Endodermal cell (in vitro differentiated cells): Measurements from ENCODE around the gene BET1L. TPM values are rescaled to one million over a fixed set of nuclear protein-coding genes. Genes with fewer than 3 reads are reported as not detected.
A peak's percentile ranks its signal among the peaks of the same experiment; 100 is the strongest.

Experiments
- DNase-seq: peaks from one replicate; pipeline ENCODE4 v3.0.0-alpha.2; 2017
- H3K27ac ChIP-seq: 2 replicates; pipeline ENCODE4 v1.5.1; 2013; ENCODE audit warnings: mild to moderate bottlenecking, low read depth, low read length, moderate library complexity
- H3K27me3 ChIP-seq: 2 replicates; pipeline ENCODE4 v1.6.1; 2013; ENCODE audit warnings: mild to moderate bottlenecking, low read length, moderate library complexity; ENCODE audit not compliant: insufficient read depth, control insufficient read depth, poor library complexity, severe bottlenecking
- H3K36me3 ChIP-seq: 2 replicates; pipeline ENCODE4 v1.7.0; 2013; ENCODE audit warnings: mild to moderate bottlenecking, low read length, moderate library complexity; ENCODE audit not compliant: control insufficient read depth, insufficient read depth
- H3K4me1 ChIP-seq: one replicate; pipeline ENCODE4 v1.7.0; 2013; ENCODE audit warnings: low read length; ENCODE audit not compliant: control insufficient read depth, insufficient read depth
- H3K4me3 ChIP-seq: 2 replicates; pipeline ENCODE4 v1.5.1; 2013; ENCODE audit warnings: mild to moderate bottlenecking, low read length, moderate library complexity
- H3K9ac ChIP-seq: 2 replicates; pipeline ENCODE4 v1.6.1; 2013; ENCODE audit warnings: mild to moderate bottlenecking, low read length, moderate library complexity; ENCODE audit not compliant: poor library complexity, severe bottlenecking; ENCODE audit errors: extremely low read depth
- H3K9me3 ChIP-seq: 2 replicates; pipeline ENCODE4 v1.6.1; 2013; ENCODE audit warnings: mild to moderate bottlenecking, low read length, moderate library complexity; ENCODE audit not compliant: control insufficient read depth
- H3K27ac Mint-ChIP-seq: 2 replicates; pipeline ENCODE4 v1.8.0; 2020; ENCODE audit warnings: mixed read lengths
- H3K27me3 Mint-ChIP-seq: 2 replicates; pipeline ENCODE4 v1.8.0; 2021; ENCODE audit warnings: mild to moderate bottlenecking, mixed read lengths; ENCODE audit not compliant: insufficient read depth
- H3K36me3 Mint-ChIP-seq: 2 replicates; pipeline ENCODE4 v1.8.0; 2020; ENCODE audit warnings: low read depth, mixed read lengths
- H3K4me1 Mint-ChIP-seq: 2 replicates; pipeline ENCODE4 v1.8.0; 2020; ENCODE audit warnings: mixed read lengths
- H3K4me3 Mint-ChIP-seq: 2 replicates; pipeline ENCODE4 v1.8.0; 2020; ENCODE audit warnings: mild to moderate bottlenecking, moderate library complexity, mixed read lengths
- H3K9me3 Mint-ChIP-seq: 2 replicates; pipeline ENCODE4 v1.8.0; 2020; ENCODE audit warnings: mild to moderate bottlenecking, mixed read lengths
- WGBS, 2 experiments: methylation state at CpG; one replicate each; pipeline versions ENCODE4 v1.1.5 to v1.1.7; 2013; ENCODE audit warnings: missing lambda C conversion rate in 2 of 2, mixed read lengths in 1 of 2; ENCODE audit not compliant: insufficient coverage in 1 of 2, insufficient read length in 1 of 2; 5-methylcytosine and 5-hydroxymethylcytosine counted together
- total RNA-seq, 2 donors: library from RNA; stranded (reverse); fragmentation: NEBNext Ultra II Directional in 1 of 2; extraction: Animal tissue kit (Norgen Biotek cat#: 25700) in 1 of 2; gene quantifications; 2 replicates in 1 of 2; 3 replicates in 1 of 2; pipeline ENCODE4 v1.2.1, GENCODE V29; 2021
- TF ChIP-seq, protein P1 (sequence below): fragments of 200-600 bp; sonication (generic); conservative IDR thresholded peaks from 2 replicates; pipeline ENCODE4 v1.5.0; 2021; ENCODE audit warnings: antibody characterized with exemption, mild to moderate bottlenecking

BET1L gene
- total RNA-seq, 2 donors from 2014 or later, result 47.4 to 63.7 TPM

DNA sequence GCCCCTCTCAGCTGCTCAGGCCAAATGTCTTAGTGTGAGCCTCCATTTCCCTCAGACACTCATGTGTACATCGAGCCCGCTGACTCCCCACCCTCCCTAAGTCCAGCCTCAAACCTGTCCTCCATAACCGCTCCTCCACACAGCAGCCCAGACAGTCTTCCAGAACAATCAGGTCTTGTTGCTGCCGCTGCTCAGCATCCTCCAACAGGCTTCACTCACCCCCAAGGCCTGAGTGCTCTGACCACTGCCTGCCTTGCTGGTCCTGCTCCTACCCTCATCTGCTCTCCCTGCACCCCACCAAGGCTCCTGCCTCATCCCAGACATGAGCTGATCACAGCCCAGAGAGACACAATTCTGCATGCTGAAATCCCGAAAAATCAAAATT, 46.7 kb upstream of the BET1L start:
- H3K9me3 Mint-ChIP-seq, result no peaks in the 10 kb centered on the region
- TF ChIP-seq, protein P1, sequence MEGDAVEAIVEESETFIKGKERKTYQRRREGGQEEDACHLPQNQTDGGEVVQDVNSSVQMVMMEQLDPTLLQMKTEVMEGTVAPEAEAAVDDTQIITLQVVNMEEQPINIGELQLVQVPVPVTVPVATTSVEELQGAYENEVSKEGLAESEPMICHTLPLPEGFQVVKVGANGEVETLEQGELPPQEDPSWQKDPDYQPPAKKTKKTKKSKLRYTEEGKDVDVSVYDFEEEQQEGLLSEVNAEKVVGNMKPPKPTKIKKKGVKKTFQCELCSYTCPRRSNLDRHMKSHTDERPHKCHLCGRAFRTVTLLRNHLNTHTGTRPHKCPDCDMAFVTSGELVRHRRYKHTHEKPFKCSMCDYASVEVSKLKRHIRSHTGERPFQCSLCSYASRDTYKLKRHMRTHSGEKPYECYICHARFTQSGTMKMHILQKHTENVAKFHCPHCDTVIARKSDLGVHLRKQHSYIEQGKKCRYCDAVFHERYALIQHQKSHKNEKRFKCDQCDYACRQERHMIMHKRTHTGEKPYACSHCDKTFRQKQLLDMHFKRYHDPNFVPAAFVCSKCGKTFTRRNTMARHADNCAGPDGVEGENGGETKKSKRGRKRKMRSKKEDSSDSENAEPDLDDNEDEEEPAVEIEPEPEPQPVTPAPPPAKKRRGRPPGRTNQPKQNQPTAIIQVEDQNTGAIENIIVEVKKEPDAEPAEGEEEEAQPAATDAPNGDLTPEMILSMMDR, result no peak
- no peak overlapping the region for H3K27ac Mint-ChIP-seq
- H3K4me1 ChIP-seq, result no peaks in the 10 kb centered on the region
- peaks cover 42% of the 10 kb centered on the region for H3K36me3 ChIP-seq
- no peak overlapping the region for H3K9ac ChIP-seq
- H3K27me3 Mint-ChIP-seq, result peaks cover 2% of the 10 kb centered on the region
- no peak overlapping the region for H3K4me3 ChIP-seq
- H3K4me1 Mint-ChIP-seq, result no peaks in the 10 kb centered on the region
- H3K27ac ChIP-seq, result no peak overlapping the region
- H3K4me3 Mint-ChIP-seq, result no peak overlapping the region
- WGBS, 2 experiments, result 97 to 100% methylated on average over 4 of the region's 5 CpGs
- DNase-seq, result no peak
- no peaks in the 10 kb centered on the region for H3K27me3 ChIP-seq
- H3K9me3 ChIP-seq, result no peaks in the 10 kb centered on the region
- peaks cover 39% of the 10 kb centered on the region for H3K36me3 Mint-ChIP-seq

DNA sequence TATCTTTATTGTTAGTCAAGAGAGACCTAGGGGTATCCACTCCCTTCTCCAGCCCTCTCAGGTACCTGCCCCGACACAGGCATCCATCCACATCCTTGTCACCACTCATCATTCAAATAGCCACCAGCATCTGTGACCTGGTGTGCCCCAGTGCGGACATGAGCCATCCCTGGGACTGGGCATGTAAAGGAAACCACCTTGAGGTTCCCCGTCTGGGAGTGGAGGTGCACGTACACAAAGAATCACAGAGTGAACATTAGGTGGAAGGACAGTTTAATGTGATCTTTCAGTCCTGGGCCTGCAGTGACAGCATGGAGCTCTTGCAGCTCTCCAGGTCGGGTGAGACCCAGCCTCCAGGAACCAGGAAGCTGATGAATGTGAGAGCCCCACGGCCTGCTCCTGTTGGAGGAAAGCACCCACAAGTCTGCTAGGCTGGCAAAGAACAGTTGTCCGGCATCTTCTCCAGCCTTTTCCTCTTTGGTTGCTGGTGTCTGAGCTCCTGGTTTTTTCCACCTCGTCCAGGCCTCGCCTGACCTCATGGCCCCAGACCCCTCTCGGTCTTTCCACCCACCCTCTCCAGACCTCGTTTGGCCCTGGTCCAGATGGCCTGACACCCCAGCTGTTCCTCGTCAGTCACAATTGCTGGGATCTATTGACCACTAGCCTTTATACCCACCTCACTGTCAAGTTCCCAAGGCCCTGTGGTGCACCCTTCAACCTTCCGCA, 46.1 kb upstream of the BET1L start:
- Mint-ChIP-seq H3K27me3 (peaks cover 2% of the 10 kb centered on the region), H3K9me3 (no peaks in the 10 kb centered on the region), H3K4me3 (no peak overlapping the region), H3K27ac (no peak overlapping the region), H3K4me1 (no peaks in the 10 kb centered on the region), H3K36me3 (peaks cover 45% of the 10 kb centered on the region)
- Histone ChIP-seq H3K36me3 (peaks cover 48% of the 10 kb centered on the region), H3K9me3 (no peaks in the 10 kb centered on the region), H3K4me1 (no peaks in the 10 kb centered on the region), H3K27ac (no peak overlapping the region), H3K9ac (no peak overlapping the region), H3K27me3 (no peaks in the 10 kb centered on the region), H3K4me3 (no peak overlapping the region)
- DNase-seq, result peak; percentile 32
- TF ChIP-seq, protein P1, result no peak
- WGBS, 2 experiments, result 92% methylated on average over 11 to 13 of the region's 13 CpGs

DNA sequence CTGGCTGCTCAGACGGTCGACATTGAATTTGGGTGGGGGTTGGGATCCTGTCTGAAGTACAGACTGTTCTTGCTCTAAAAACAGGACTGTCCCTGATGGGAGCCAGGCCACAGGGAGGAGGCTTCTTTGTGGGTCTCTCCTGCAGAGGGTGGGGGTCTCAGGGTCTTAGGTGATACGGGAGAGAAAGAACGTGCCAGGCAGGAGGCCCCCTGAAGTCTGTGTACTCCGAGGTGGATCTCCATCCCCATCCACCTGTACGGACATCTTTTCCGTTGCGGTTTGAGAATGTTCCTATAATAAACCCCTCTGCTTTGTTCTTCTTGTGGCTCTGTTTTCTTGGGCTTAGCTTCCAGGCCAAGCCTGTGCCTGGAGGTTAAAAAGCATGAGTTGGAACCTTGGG, 45.5 kb upstream of the BET1L start:
- TF ChIP-seq, protein P1, result no peak

More for the DNA sequence above, 45.5 kb upstream of the BET1L start:
- Mint-ChIP-seq H3K27ac (no peak overlapping the region), H3K9me3 (no peaks in the 10 kb centered on the region), H3K4me1 (no peaks in the 10 kb centered on the region), H3K27me3 (peaks cover 2% of the 10 kb centered on the region), H3K36me3 (peaks cover 51% of the 10 kb centered on the region), H3K4me3 (no peak overlapping the region)
- no peaks in the 10 kb centered on the region for H3K4me1 ChIP-seq
- no peak for DNase-seq
- WGBS, 2 experiments, result 96 to 97% methylated on average over 6 to 8 of the region's 8 CpGs
- H3K9me3 ChIP-seq, result no peaks in the 10 kb centered on the region
- H3K27me3 ChIP-seq, result no peaks in the 10 kb centered on the region
- H3K9ac ChIP-seq, result no peak overlapping the region
- H3K27ac ChIP-seq, result no peak overlapping the region
- H3K4me3 ChIP-seq, result no peak overlapping the region
- peaks cover 54% of the 10 kb centered on the region for H3K36me3 ChIP-seq
